ENCODE data around the gene PLXDC2.

PLXDC2 gene

GRCh38 chr10:19915816-19916215 lies 99.6 kb downstream of the PLXDC2 start:
- DNase-seq, result no peak

GRCh38 chr10:19917751-19918478 lies 101.7 kb downstream of the PLXDC2 start:
- DNase-seq, result no peak

GRCh38 chr10:19918794-19919193 lies 102.6 kb downstream of the PLXDC2 start:
- DNase-seq, result no peak

- DNase-seq, result no peak
Observed at GRCh38 chr10:19919671-19920070, 103.4 kb downstream of the PLXDC2 start.

- no peak for DNase-seq
Observed at GRCh38 chr10:19920075-19920726, 104.0 kb downstream of the PLXDC2 start.

- no peak for DNase-seq
Observed at GRCh38 chr10:19921300-19922140, 105.3 kb downstream of the PLXDC2 start.

- DNase-seq, result no peak
Observed at GRCh38 chr10:19922236-19922963, 106.2 kb downstream of the PLXDC2 start.

GRCh38 chr10:19925064-19925463 lies 108.8 kb downstream of the PLXDC2 start:
- no peak for DNase-seq

GRCh38 chr10:19928936-19929335 lies 112.7 kb downstream of the PLXDC2 start:
- no peak for DNase-seq

GRCh38 chr10:19929506-19930140 lies 113.4 kb downstream of the PLXDC2 start:
- no peak for DNase-seq

GRCh38 chr10:19930936-19931893 lies 115.0 kb downstream of the PLXDC2 start:
- DNase-seq, result no peak

GRCh38 chr10:19931894-19932590 lies 115.8 kb downstream of the PLXDC2 start:
- no peak for DNase-seq

GRCh38 chr10:19932806-19933371 lies 116.7 kb downstream of the PLXDC2 start:
- no peak for DNase-seq

- no peak for DNase-seq
Observed at GRCh38 chr10:19933772-19934171, 117.5 kb downstream of the PLXDC2 start.

- DNase-seq, result no peak
Observed at GRCh38 chr10:19935176-19935575, 118.9 kb downstream of the PLXDC2 start.

- DNase-seq, result no peak
Observed at GRCh38 chr10:19936289-19936688, 120.1 kb downstream of the PLXDC2 start.

- no peak for DNase-seq
Observed at GRCh38 chr10:19937989-19938388, 121.8 kb downstream of the PLXDC2 start.

GRCh38 chr10:19941206-19941880 lies 125.1 kb downstream of the PLXDC2 start:
- DNase-seq, result no peak

- DNase-seq, result no peak
Observed at GRCh38 chr10:19944911-19945663, 128.9 kb downstream of the PLXDC2 start.
